GM10847 (cell line): ENCODE measurements around the gene NDUFB2.

Source experiments
- POLR2A ChIP-seq: IDR thresholded peaks from 2 replicates; pipeline ENCODE4 v1.6.1; 2011; ENCODE audit not compliant: insufficient read length; ENCODE audit errors: extremely low read depth

Gene NDUFB2

GRCh38 chr7:140702774-140703173, 6.3 kb downstream of the NDUFB2 start:
- TF ChIP-seq POLR2A = no peak

GRCh38 chr7:140704205-140704604, 7.7 kb downstream of the NDUFB2 start:
- TF ChIP-seq POLR2A = no peak

GRCh38 chr7:140707132-140707531, 10.6 kb downstream of the NDUFB2 start:
- no peak for TF ChIP-seq POLR2A

- no peak for TF ChIP-seq POLR2A
These were observed 18.0 kb downstream of the NDUFB2 start for GRCh38 chr7:140714331-140715040.

- no peak for TF ChIP-seq POLR2A
These were observed 23.2 kb downstream of the NDUFB2 start for GRCh38 chr7:140719721-140720120.

- TF ChIP-seq POLR2A = no peak
These were observed 25.7 kb downstream of the NDUFB2 start for GRCh38 chr7:140722254-140722653.

- no peak for TF ChIP-seq POLR2A
These were observed 26.5 kb downstream of the NDUFB2 start for GRCh38 chr7:140723006-140723405.

- no peak for TF ChIP-seq POLR2A
These were observed 27.1 kb downstream of the NDUFB2 start for GRCh38 chr7:140723574-140723973.

GRCh38 chr7:140724706-140725105, 28.2 kb downstream of the NDUFB2 start:
- TF ChIP-seq POLR2A = no peak

- TF ChIP-seq POLR2A = no peak
These were observed 29.8 kb downstream of the NDUFB2 start for GRCh38 chr7:140726281-140726680.

GRCh38 chr7:140732416-140732815, 35.9 kb downstream of the NDUFB2 start:
- no peak for TF ChIP-seq POLR2A

- no peak for TF ChIP-seq POLR2A
These were observed 37.6 kb downstream of the NDUFB2 start for GRCh38 chr7:140734096-140734495.

GRCh38 chr7:140734729-140735128, 38.2 kb downstream of the NDUFB2 start:
- no peak for TF ChIP-seq POLR2A

GRCh38 chr7:140738280-140738679, 41.8 kb downstream of the NDUFB2 start:
- TF ChIP-seq POLR2A = no peak

- TF ChIP-seq POLR2A = no peak
These were observed 47.5 kb downstream of the NDUFB2 start for GRCh38 chr7:140744005-140744404.

- TF ChIP-seq POLR2A = no peak
These were observed 49.0 kb downstream of the NDUFB2 start for GRCh38 chr7:140745266-140746058.
